ENCODE data around the gene PDE4D.

- TF ChIP-seq, protein P1, sequence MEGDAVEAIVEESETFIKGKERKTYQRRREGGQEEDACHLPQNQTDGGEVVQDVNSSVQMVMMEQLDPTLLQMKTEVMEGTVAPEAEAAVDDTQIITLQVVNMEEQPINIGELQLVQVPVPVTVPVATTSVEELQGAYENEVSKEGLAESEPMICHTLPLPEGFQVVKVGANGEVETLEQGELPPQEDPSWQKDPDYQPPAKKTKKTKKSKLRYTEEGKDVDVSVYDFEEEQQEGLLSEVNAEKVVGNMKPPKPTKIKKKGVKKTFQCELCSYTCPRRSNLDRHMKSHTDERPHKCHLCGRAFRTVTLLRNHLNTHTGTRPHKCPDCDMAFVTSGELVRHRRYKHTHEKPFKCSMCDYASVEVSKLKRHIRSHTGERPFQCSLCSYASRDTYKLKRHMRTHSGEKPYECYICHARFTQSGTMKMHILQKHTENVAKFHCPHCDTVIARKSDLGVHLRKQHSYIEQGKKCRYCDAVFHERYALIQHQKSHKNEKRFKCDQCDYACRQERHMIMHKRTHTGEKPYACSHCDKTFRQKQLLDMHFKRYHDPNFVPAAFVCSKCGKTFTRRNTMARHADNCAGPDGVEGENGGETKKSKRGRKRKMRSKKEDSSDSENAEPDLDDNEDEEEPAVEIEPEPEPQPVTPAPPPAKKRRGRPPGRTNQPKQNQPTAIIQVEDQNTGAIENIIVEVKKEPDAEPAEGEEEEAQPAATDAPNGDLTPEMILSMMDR (IDR thresholded peaks at IDR 0.05; ENCODE audit: low read length) = no peak
- no peak for TF ChIP-seq EZH2phosphoT487 (IDR thresholded peaks at IDR 0.05; ENCODE audit: low read length)
Observed at GRCh38 chr5:59061377-59061776, 832.1 kb downstream of the PDE4D start.

Measured in MM.1S (cell line).